Urothelium cell line (cell line): Measurements from ENCODE around the gene PPIL1.

Experiments
- DNase-seq: peaks from one replicate; pipeline ENCODE4 v3.0.0; 2011; ENCODE audit warnings: low spot score, mixed read lengths
- FAIRE-seq: peaks from 2 replicates; lab custom pipeline; 2011; peaks lifted over from hg19 to GRCh38; lab: Jason Lieb, UNC

PPIL1 gene

GRCh38 chr6:36837686-36838085 is 36.9 kb downstream of the PPIL1 start:
- DNase-seq = no peak
- FAIRE-seq = no peak

GRCh38 chr6:36837022-36837339 is 37.6 kb downstream of the PPIL1 start:
- FAIRE-seq (no peak), DNase-seq (no peak)

- FAIRE-seq = no peak
- no peak for DNase-seq
These were observed 38.2 kb downstream of the PPIL1 start for GRCh38 chr6:36836111-36837021.

- DNase-seq (no peak), FAIRE-seq (no peak)
These were observed 39.8 kb downstream of the PPIL1 start for GRCh38 chr6:36834576-36835341.

GRCh38 chr6:36833182-36833789 is 41.3 kb downstream of the PPIL1 start:
- FAIRE-seq (no peak), DNase-seq (no peak)

GRCh38 chr6:36832313-36832712 is 42.3 kb downstream of the PPIL1 start:
- DNase-seq (no peak), FAIRE-seq (no peak)

- DNase-seq (no peak), FAIRE-seq (no peak)
These were observed 44.0 kb downstream of the PPIL1 start for GRCh38 chr6:36830577-36830976.

- FAIRE-seq (no peak), DNase-seq (no peak)
These were observed 44.6 kb downstream of the PPIL1 start for GRCh38 chr6:36829919-36830544.

GRCh38 chr6:36827261-36828079 is 47.1 kb downstream of the PPIL1 start:
- peak; percentile 89 for DNase-seq

GRCh38 chr6:36826520-36827227 is 47.9 kb downstream of the PPIL1 start:
- FAIRE-seq = no peak
- DNase-seq = no peak

More at GRCh38 chr6:36827261-36828079, 47.1 kb downstream of the PPIL1 start:
- FAIRE-seq = no peak

- DNase-seq (no peak), FAIRE-seq (no peak)
These were observed 48.6 kb downstream of the PPIL1 start for GRCh38 chr6:36825994-36826393.

GRCh38 chr6:36825452-36825851 is 49.2 kb downstream of the PPIL1 start:
- no peak for FAIRE-seq
- no peak for DNase-seq

- no peak for DNase-seq
- FAIRE-seq = no peak
These were observed 50.4 kb downstream of the PPIL1 start for GRCh38 chr6:36824253-36824652.

- no peak for FAIRE-seq
- DNase-seq = no peak
These were observed 51.0 kb downstream of the PPIL1 start for GRCh38 chr6:36823421-36824096.

GRCh38 chr6:36822506-36823269 is 51.9 kb downstream of the PPIL1 start:
- no peak for FAIRE-seq
- no peak for DNase-seq

- no peak for FAIRE-seq
- DNase-seq = no peak
These were observed 52.8 kb downstream of the PPIL1 start for GRCh38 chr6:36821581-36822335.

- FAIRE-seq (no peak), DNase-seq (peak; percentile 71)
These were observed 53.7 kb downstream of the PPIL1 start for GRCh38 chr6:36820700-36821580.
